Bronchus fibroblast of lung (primary cell): ENCODE data around the gene BRD1. TPM values are rescaled to one million over a fixed set of nuclear protein-coding genes. Genes with fewer than 3 reads are reported as not detected.

Experiments used
- total RNA-seq: library from RNA; depleted of rRNA; stranded (reverse); fragments of >200 nt; gene quantifications from 2 replicates; pipeline ENCODE4 v1.2.3, GENCODE V29; 2015

BRD1 gene
- total RNA-seq: 18.7 and 21.9 TPM in 2 replicates

DNA sequence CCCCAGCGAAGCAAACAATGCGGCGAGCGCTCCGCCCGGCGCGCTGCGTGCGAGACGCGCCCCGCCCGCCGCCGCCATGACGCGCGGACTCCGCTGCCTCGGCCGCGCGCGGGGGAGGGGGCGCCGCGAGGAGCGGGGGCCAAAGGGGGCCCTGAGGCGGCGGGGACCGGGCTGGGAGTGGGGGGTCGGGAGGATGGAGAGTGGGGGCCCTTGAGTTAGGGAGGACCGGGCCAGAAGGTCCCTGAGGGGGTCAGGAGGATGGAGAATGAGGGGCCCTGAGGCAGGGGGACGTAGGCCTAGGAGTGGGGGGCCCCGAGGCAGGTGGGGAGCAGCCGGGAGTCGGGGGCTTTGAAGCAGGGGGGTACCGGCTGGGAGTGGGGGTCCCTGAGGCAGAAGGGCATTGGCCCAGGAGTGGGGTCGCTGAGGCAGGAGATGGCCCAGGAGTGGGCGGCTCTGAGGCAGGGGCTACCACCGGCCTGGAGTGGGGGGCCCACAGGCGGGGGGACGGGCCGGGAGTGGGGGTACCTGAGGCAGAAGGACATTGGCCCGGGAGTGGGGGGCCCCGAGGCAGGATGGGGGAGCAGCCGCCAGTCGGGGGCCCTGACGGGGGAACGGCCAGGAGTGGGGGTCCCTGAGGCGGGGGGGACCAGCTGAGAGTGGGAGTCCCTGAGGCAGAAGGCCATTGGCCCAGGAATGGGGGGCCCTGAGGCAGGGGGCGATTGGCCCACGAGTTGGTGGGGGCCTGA, at the start of gene BRD1:
BRD1 (minus strand) TSS at position 21 of the 746 bp plus-strand sequence. CDS start 3,556 bp downstream, outside the sequence.

DNA sequence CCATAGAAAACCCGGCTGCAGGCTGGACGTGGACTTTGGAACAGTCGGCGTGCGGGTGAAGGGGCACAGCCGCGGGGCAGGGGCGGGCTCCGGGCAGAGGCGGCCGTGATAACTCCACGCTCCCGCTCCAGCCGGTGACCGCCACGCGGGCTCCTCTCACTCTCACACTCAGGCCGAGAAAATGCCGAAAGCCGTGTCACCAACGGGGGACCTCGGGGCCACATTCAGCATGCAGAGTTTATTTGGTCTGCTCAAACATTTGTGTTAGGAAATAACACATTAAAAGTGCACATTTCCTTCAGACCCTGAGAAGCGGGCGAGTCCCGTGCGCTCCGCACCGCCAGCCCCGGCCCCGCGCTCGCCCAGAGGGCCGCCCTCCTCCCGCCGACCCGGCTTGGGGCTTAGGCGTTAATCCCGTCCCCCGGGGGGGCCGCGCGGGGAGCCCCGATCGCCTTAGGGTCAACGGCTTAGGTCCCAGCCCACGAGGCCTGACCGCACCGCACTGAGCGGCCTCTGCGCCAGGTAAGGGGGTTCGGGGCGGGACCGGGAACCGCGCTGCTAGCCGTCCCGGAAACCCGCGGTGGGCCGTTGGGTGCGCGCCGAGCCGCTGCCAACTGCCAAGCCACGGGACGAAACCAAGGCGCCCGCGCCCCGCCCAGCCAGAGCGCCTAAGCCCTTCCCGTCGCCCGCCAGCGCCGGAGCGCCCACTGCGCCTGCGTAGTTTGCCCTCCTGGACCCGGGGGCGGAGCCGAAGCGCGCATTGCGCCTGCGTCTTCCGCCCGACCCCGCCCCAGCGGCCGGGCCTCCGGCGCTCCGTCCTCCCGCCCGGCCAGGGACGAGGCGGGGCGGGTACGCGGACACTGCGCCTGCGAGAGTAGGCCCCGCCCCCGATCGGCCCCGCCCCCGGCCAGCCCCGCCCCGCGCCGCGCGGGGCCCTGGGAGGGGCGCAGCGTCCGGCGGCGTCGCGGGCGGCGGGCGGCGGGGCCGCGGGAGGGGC, 25.5 kb upstream of the BRD1 start, which contains the start of gene ZBED4:
ZBED4 (plus strand) TSS at position 947 of the 997 bp plus-strand sequence. CDS start 29,819 bp downstream, outside the sequence.

Other genes with a start within 250 kb of the BRD1 start
- gene ZBED4, start 26.0 kb upstream of the BRD1 start, total RNA-seq: 11.3 and 11.4 TPM in 2 replicates
- 14.3 and 18.8 TPM in 2 replicates for gene ALG12, start 90.6 kb upstream of the BRD1 start, total RNA-seq
- 44.4 and 44.7 TPM in 2 replicates for gene CRELD2, start 90.8 kb upstream of the BRD1 start, total RNA-seq
- 38.2 and 39.8 TPM in 2 replicates for gene PIM3, start 132.9 kb upstream of the BRD1 start, total RNA-seq
- not detected in 2 replicates for gene IL17REL, start 184.9 kb upstream of the BRD1 start, total RNA-seq
- not detected in 2 replicates for gene TTLL8, start 230.4 kb upstream of the BRD1 start, total RNA-seq